NCI-H2196 (cell line): ENCODE data around the gene FAM163B.

ENCODE experiments used
- DNase-seq: peaks from one replicate; lab custom pipeline; 2025; ENCODE audit not compliant: unreplicated experiment; lab: John Stamatoyannopoulos, UW

The FAM163B gene

DNA sequence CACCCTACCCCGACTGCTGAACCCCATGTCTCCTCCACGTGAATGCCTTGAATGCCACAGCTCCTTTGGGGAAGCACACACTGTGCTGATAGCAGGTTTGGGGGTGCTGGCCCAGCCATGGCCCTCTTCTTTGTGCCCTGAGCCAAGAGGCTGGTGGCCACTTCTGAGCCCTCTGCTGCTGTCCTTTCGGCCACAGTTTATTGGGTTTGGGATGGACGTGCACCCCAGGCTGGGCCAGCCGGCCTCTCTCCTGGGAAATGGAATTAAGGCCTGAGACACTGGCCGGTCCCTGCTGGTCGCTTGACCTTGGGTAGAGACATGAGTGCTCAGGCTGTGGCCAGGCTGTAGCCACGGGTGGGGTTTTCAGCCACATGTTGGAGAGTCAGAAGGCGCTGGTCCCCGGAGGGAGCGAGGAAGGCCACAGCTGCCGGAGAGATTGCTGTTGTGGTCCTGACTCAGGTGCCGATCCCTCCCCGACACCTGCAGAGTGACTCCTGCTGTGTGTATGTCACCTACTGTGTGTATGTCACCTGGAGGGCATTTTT, 26.6 kb downstream of the FAM163B start:
- DNase-seq, result no peak

DNA sequence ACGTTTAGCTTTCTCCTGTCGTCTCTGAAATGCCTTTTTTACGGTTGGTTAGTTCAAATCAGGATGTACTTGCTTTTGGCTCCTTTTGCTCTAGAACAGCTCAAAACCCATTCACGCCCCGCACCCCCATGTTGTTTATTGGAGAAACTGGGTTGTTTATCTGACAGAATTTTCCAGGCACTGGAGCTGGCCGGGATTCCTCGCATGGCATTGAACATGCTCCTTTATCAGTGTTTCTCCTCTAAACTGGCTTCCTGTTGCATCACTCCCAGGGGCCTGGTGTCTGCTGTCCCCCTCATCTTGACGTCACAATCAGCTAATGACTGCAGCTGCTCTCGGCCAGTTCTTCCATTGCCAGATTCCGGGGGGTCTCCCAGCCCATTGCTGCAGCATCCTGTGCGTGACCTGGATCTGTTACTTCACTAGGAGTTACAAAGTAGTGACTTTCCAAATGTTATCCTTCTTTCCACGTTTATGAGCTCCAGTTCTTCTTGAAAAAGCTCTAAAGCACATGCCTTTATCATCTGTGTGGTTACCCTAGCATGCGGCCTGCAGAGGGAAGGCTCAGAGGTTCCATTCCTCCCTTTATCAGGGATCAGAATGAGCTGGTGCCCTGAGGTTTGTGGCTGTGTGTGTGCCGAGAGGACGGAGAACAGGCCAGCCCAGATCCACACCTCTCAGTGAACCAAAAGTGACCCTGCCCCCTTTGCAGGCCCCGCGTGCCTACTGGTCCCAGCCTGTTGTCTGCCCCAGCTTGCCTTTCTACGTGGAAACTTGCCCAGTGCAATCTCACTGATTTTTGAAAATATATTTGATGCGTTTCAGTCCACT, 27.5 kb downstream of the FAM163B start:
- no peak for DNase-seq

DNA sequence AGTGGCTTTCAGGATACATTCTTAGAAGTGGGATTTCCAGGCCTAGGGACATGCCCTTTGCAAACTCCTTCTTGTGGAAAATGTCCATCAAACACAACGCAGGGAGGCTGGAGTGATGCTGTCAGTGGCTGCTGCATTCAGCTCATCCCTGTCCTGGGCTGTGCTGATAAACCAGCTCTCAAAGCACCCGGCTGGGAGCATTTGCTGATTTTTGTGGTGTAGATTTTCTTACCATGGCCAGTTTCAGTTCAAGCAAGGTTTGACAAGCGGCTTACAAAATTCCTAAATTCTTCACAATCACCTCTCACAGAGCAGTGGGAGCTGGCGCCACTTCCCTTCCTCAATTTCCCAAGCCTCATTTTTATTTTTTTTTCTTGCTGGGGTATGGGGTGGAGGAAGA, 28.2 kb downstream of the FAM163B start:
- DNase-seq, result no peak

DNA sequence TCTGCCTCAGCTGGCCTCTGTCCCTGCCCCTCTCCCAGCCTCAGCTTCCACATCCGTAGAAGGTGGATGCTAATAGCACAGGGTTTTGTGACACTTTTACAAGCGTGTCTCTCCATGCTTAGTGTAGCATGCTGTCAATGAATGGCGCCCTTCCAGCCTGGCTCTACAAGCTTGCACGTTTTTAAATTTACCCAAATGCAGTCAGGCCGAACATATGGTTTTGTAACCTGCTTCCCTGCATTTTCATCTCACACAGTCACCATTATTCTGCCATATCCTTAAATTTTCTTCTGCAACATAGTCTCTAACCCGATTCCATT, 28.8 kb downstream of the FAM163B start:
- DNase-seq, result no peak

DNA sequence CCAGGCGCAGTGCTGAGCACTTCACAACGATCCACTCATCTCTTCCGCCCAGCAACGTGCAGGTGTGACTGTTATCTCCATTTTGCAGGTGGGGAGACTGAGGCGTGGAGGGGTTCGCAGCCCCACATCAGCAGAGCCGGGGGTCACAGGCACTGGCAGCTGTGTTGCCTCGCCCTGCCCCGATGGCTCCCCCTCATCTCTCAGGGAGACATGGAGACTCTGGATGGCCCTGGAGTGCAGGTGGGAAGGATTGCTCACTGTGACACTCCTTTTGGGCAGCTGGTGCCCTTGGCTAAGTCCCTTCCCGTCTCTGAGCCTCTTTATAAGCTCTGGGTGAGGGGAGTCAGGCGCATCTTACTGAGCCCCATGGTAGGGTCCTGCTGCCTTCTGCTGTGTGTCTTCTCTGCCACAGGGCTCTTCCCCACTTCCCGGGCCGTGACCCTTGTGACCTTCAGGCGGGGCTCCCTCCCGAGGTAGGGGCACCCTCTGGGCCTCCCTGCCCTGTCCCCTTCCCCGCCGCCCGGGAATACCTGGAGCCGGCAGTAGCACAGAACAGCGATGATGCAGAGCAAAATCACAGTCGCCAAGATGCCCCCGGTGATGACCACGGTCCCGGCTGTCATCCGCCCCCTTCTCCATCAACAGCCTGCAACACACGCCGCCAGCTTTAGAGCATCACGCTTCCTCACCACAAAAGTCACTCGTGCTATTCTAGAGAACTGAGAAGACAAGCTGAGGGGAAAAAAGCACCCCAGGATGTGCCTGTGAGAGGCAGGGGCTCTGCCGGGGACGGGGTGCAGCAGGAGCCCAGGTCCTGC, 29.4 kb downstream of the FAM163B start:
- DNase-seq, result no peak

DNA sequence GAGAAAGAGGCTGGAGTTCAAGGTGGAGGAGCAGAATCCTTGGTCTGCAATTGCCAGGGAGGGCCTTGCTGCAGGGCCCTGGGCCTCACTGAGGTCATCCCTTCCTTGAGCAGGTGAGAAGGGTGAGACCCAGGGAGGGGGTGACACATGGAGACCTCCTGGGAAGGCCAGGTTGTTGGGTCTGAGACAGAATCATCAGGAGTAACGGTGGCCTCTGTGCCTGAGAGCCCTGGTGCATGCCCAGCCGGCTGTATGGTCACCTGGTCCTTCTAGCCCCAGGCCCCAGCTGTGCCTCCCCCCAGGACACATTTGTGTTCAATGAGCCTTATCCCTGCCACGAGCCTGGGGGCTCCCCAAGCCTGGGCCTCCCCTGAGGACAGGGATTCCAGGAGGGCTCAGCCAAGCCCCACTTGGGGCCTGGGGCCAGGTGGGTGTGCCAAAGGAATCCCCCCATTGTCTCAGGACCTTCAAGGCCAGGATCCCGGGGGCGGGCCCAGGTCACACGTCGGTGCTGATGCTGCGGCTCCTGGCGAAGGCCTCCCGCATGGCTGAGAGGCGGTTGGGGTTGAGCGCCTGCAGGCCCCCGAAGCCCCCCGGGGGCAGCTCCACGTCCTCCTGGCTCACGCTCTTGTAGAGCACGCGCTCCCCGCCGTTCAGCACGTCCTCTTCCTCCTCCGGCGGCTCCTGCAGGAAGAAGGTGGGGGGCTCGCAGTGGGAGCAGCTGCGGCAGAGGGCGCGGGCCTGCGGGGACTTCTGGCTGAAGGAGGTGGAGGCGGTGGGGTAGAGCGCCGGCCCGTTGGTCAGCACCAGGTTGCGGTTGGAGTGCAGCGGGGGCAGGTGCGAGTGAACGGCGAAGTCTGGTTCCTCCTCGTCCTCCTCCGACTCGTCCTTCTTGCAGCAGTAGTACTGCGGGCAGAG, 30.4 kb downstream of the FAM163B start:
- no peak for DNase-seq

DNA sequence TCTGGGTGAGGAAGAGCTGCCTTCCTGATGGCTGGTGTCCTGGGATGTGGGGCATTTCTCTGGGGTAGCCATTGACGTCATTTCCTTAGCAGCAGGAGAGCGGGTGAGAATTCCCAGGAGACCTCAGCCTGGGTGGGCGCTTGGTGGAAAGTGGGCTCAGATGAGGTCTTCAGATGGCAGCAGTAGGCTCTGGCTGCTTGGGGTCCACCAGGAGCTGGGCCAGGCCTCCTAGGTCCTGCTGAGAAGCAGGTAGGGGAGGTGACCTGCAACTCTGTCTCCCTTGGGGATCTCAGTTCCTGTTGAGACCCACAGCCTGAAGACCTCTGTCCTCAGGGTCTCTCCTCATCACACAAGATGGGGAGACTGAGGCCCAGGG, 31.5 kb downstream of the FAM163B start:
- DNase-seq, result no peak

DNA sequence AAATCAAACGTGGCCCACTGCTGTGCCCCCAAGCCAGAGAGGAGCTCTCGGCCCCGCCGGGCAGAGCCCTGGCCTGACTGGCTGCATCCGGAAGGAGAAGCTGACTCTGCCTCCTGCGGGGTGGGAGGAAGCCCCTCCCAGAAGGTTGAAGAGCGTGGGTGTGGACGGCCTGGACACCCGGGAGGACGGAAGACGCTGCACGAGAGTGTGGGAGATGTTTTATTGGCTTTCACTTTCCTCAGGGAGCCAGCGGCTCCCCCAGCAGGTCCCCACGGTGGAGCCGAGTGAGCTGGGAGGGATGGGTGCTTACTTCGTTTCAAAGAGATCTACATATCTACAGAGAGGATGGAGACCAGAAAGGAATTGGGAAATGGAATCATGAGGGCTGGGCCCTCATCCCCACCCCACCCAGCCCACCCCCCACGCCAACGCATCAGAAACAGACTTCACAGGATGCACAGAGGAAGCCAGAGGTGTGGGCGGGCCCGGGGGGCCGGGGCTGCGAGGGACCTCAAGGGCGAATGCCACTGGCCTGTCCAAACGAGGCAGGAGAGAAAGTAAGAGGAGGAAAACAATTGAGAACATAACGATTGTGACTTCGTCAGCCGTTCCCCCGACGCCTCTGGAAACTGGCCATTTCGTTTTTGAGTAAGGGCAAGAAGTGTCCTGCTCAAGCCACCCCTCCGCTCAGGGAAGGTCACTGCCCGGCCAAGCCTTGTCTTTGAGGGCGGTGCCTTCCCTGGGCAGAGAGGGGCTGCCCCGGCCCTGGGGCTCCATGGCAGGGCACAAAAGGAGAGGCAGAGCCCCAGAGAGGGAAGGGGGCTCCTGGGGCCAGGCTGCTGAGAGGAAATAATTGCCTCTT, 32.1 kb downstream of the FAM163B start:
- DNase-seq, result no peak

DNA sequence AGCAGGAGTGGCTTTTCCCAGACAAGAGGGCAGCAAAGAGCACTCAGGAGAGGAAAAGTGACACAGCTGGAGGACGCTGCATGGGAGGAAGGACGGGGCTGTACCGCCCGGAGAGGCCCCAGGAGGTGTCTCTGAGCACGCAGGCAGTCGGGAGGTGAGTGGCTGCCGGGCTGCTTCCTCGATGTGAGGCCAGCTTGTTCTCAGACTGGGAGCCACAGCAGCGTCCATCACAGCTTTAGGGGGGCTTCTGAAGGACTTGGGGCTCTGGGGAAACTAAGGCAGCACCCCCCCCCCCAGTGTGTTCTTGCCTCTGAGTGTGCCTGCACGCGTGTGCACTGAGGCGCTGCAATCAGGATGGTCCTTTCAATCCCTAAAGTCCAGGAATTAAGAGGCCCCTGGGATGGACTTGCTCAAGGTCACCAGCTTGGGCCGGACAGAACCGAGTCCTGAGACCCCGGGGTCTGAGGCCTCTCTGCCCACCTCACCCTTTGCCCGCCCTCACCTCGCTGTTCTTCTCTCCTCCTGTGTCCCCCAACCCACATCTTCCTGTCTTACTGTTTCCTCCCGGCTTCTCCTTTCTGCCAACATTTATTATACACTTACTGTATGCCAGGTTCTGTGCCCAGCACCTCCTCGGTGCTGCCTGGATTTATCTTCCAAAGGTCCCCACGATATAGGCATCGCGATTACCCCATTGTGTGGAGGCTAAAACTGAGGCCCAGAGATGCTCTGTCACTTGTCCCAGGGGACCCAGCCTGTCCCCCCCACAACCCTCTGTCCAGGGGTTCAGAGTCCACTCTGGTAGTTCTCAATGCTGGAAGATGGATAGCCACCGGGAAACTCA, 32.9 kb downstream of the FAM163B start:
- no peak for DNase-seq

DNA sequence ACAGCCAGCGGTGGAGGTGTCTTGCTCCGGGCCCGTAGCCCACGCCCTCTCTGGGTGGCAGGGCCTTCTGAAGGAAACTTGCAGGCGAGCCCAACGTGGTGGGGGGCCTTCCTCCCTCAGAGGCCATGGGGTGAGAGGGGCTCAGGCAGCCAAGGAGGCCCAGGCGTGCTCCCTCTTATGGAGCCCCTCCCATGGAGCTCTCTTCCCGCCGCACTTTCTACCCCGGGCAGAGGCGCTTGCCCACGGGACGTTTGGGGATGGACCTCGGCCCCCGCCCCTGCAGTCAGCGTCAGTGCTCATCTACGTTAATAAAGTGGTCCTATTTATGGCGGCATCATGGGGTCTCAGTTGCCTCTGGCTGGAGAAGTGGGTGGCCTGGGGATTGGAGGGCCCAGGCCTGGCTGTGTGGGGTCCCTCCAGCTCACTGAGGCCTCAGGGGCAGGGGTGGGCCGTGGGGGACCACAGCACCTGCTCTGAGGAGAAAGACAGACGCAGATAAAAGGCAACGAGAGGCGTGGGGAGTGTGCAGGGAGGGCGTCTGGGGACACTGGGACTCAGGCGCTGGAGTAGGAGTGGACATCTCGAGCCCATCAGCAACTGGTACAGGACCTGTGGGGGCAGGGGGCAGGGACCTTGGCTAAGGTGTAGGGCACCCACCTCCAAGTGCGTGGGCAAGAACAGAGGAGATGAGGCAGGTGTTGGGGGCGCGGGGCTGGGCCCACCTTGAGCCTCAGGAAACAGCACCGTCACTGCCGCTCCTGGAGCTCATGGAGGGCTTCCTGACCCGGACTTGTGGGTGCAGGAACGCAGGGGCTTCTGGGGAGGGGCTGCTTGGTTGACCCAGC, 33.8 kb downstream of the FAM163B start:
- DNase-seq, result no peak

DNA sequence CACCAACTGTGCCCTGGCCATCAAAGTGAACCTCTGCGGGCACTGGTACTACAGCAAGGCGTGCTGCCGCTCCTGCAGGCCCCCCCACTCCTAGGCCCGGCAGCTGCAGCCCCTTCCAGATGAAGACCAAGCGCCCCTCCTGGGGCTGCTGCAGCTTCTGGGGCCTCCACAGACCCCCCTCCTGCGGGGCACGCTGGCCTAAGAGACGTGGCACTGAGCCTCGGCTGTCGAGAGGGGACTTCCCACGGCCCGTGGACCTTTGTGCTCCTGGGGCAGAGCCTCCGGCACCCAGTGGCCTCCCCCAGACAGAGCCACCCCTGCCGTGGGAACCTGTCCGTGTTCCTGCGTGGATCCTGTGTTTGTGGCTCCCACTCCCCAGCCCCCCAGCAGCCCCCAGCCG, 34.4 kb downstream of the FAM163B start:
- DNase-seq, result no peak

DNA sequence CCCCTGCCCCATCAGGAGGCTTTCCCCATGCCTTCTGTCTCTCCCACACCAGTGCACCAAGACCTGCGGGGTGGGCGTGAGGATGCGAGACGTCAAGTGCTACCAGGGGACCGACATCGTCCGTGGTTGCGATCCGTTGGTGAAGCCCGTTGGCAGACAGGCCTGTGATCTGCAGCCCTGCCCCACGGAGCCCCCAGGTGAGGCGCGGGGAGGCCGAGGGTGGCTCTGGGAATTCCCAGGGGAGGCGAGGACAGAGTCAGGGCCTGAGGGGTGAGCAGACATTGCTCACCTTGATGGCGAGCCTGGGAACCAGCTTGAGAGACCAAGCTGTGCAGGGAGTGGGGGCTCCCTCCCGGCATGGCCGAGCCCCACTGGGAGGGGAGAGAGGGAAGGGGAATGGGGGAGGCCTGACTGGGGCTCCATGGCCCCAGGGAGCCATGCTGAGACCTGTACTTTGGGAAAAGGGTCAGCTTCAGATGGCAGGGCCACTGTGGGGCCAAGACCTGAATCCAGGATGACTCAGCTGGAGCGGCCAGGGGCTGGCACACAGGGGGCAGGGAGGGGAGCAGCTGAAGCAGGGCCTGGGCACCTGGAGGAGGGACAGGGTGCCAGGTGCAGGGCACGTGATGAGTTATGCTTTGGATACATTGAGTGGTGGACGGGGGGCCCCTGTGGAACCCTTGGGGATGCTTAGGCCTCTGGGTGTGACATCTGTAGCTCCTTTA, 35.2 kb downstream of the FAM163B start:
- no peak for DNase-seq

DNA sequence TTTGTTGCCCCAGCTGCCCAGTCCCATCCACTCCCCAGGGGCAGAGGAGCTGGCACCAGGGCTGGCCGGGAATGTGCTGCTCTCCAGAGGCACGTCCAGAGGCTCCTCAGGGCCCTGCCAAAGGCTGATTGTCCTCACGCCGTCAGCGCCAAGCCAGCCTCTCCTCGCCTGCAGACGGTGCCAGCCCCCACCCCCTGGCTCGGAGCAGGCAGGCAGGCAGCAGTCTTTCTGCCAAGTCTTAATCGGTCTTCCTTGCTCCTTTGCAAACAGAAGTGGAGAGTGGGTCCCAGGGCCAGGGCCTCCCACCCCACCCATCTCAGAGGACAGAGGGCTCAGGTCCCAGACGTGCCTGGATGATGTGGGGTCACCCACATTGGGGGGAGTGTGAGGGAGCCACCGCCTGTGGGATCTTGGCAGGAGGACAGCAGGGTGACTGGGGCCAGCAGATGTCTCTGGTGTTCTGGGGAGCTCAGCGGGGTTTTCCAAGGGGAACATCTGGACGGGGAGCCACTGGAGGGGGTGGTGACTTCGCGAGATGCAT, 36.3 kb downstream of the FAM163B start:
- DNase-seq, result peak; percentile 76

DNA sequence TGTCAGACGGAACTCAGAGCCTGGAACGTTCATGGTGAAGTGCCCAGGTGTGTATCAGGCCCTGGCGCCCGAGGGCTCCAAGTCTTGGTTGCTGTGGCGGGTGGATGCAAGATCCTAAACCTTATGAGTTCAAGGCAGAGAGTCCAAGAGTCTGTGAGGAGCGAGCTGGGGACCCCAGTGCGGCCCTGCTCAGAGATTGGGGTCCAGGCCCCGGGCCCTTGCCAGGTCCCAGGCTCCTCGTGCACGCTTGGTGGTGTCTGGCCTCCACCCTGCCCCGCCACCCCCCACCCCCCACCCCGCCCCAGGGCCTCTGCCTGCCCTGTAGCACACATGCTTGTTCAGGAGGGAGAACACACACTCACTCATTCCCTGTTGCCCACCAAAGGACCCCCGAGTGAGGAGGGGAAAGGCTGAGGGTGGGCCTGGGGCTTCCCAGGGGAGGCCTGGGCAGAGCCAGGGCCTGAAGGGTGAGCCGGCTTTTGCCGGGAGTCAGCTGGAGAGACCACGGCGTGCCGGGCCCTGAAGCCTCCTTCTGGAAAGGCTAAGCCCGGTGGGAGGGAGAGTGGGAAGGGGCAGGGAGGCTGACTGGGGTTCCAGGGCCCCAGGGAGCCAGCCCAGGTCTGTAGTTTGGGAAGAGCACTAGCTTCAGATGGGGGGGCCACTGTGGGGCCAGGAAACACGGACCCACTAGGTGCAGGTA, 37.1 kb downstream of the FAM163B start:
- DNase-seq, result no peak

DNA sequence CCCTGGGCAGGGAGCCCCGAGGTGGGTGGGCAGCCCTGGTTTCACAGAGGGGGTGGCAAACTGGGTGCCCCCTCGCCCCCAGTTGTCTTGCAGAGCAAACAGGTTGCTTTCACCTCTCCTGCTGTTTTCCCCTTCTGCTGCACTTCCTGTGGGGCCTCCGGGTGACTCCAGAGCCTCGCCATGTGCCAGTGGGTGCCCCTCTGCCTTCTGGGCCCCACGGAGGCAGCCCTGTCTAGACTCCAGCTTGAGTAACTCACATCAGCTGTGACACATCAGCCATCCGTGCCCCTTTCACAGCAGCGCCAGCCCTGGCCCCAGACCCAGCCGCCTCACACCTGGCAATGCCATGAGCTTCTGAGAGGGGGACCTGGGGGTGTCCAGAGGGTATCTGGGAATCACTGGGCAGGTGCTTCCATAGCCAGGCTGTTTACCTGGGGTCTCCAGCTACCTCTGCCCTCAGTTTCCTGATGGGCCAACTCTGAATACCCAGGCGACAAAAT, 37.7 kb downstream of the FAM163B start:
- DNase-seq, result no peak

DNA sequence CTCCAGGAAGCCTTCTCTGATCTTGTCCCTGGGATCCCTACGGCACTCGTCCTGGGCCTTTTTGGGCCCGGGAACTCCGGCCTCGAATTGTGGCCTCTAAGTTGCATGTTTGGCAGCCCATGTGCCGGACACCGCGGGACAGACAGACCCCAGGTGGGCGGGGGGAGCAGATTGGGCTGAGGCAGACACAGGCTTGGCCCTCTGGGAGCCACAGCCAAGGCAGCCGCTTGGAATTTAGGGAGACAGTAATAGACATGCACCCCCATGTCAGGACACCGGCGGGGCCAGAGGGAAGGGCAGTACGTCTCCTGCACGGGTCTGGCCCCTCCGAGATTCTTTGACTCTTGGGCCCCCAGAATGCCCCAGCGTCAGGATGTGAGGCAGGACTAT, 38.5 kb downstream of the FAM163B start:
- no peak for DNase-seq
